HG02884 (cell line): ENCODE data around the gene ARHGEF9.
"Not testable (repeated sequence)": the region's sequence is repeated elsewhere in the genome, so short reads cannot be mapped to it uniquely, and the experiment has no call there.

Source experiments
- ATAC-seq: cut with Tn5 transposase; IDR thresholded peaks from one replicate; pipeline ENCODE4 v1.9.1; 2021; ENCODE audit warnings: mild to moderate bottlenecking, moderate library complexity; ENCODE audit not compliant: unreplicated experiment

The ARHGEF9 gene

GRCh38 chrX:63664741-63665140 lies 120.3 kb downstream of the ARHGEF9 start:
- ATAC-seq, result no peak

GRCh38 chrX:63664083-63664482 lies 120.9 kb downstream of the ARHGEF9 start:
- ATAC-seq, result no peak

- ATAC-seq, result no peak
Observed at GRCh38 chrX:63661676-63662075, 123.3 kb downstream of the ARHGEF9 start.

- no peak for ATAC-seq
Observed at GRCh38 chrX:63658920-63659319, 126.1 kb downstream of the ARHGEF9 start.

GRCh38 chrX:63657821-63658220 lies 127.2 kb downstream of the ARHGEF9 start:
- ATAC-seq, result no peak

GRCh38 chrX:63656871-63657580 lies 128.0 kb downstream of the ARHGEF9 start:
- ATAC-seq, result no peak

- ATAC-seq, result no peak
Observed at GRCh38 chrX:63652086-63652765, 132.8 kb downstream of the ARHGEF9 start.

GRCh38 chrX:63645748-63646147 lies 139.3 kb downstream of the ARHGEF9 start:
- ATAC-seq, result not testable (repeated sequence)

GRCh38 chrX:63635750-63636149 lies 149.3 kb downstream of the ARHGEF9 start:
- ATAC-seq, result no peak

- no peak for ATAC-seq
Observed at GRCh38 chrX:63613531-63614028, 171.4 kb downstream of the ARHGEF9 start.

- no peak for ATAC-seq
Observed at GRCh38 chrX:63585936-63586335, 199.1 kb downstream of the ARHGEF9 start.
